ENCODE data around the gene GRWD1. TPM values are rescaled to one million over a fixed set of nuclear protein-coding genes. Genes with fewer than 3 reads are reported as not detected.

GRWD1 gene
- total and polyA plus RNA-seq, 2 of the 13 experiments (the other 11 are each of a cell fraction or from before 2014, with no cell fraction given) = 10.8 to 46.6 TPM

DNA sequence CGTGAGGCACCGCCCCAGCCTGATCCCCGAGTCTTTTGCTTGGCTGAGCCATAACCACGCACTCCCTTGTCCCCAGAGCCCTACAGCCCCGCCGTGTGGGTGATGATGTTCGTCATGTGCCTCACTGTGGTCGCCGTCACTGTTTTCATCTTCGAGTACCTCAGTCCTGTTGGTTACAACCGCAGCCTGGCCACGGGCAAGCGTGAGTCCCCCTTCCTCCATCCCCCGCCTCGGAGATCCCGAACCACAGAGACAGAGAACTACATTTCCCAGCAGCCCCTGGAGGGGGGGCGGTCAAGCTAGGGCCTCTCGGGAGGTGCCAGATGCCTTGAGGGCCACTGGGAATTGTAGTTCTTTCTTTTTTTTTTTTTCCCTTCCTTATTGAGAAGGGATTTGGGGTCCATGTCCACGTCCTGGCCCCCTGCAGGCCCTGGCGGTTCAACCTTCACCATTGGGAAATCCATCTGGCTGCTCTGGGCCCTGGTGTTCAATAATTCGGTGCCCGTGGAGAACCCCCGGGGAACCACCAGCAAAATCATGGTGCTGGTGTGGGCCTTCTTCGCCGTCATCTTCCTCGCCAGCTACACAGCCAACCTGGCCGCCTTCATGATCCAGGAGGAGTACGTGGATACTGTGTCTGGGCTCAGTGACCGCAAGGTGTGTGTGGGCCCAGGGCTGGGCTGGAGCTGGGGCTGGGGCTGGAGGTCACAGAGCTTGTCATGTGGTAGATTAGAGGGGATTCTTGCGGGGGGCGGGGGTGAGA is 26.4 kb upstream of the GRWD1 start (continued):
- TF ChIP-seq MTF2 (CRISPR knock-in tag; IDR thresholded peaks at IDR 0.05; ENCODE audit: borderline replicate concordance) (no peak), ZNF530 (CRISPR knock-in tag; IDR thresholded peaks at IDR 0.05; ENCODE audit: low read depth) (no peak)

DNA sequence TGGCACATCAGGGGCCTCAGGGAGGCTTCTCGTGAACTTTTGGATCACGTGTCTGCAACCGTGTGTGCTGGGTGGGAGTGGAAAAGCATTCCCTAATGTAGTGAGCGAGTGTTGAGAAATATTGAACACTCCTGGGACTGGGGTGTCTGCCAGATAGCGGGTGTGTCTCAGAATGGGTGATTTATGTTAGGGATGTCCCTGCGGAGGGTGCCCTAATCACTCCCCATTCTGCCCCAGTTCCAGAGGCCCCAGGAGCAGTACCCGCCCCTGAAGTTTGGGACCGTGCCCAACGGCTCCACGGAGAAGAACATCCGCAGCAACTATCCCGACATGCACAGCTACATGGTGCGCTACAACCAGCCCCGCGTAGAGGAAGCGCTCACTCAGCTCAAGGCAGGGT is 24.2 kb upstream of the GRWD1 start:
- intact Hi-C loops (cut with micrococcal nuclease; ENCODE audit: unreplicated experiment) = no loop called here
- CTCF ChIA-PET (ENCODE audit: low intra/inter-chr PET ratio, low total read pairs) = no interaction called here
- WGBS (ENCODE audit: low lambda C conversion rate) = 62% methylated on average over 3 of the region's 16 CpGs
- BruUV-seq (replicated peaks) = no TSS peak
- no peaks in the 10 kb centered on the region for H3K27me3 ChIP-seq (ENCODE audit: control insufficient read depth in 1 of 2, insufficient read depth in 2 of 2, low read length in 2 of 2)
- H2AFZ ChIP-seq (ENCODE audit: low read length) = no peak overlapping the region
- H3K79me2 ChIP-seq (ENCODE audit: insufficient read depth, low read length) = no peaks in the 10 kb centered on the region
- H3K9ac ChIP-seq (ENCODE audit: insufficient read depth, low read depth, low read length) = no peak overlapping the region
- ATAC-seq = no peak
- peaks cover 31% of the 10 kb centered on the region for H3K4me1 ChIP-seq (ENCODE audit: insufficient read depth, low read length)
- no peaks in the 10 kb centered on the region for H4K20me1 ChIP-seq (ENCODE audit: insufficient read depth, low read length)
- DNase-seq (ENCODE audit: low spot score) = no peak
- POLR2A ChIA-PET = no interaction called here
- no peak overlapping the region for H3K4me2 ChIP-seq (ENCODE audit: low read depth, low read length)
- no peak overlapping the region for H3K4me3 ChIP-seq (replicated peaks in 1 of 3; ENCODE audit: insufficient read depth in 1 of 3, low read depth in 2 of 3, low read length in 3 of 3)
- H3K9me3 ChIP-seq (ENCODE audit: low read length) = no peaks in the 10 kb centered on the region
- in situ Hi-C loops (cut with HindIII; ENCODE audit: extremely low pct_ligation_motif_present, low pct_unique_long_range_greater_than_20kb) = no loop called here
- no peak for TF ChIP-seq ZNF274 (CRISPR knock-in tag; IDR thresholded peaks at IDR 0.05)
- TF ChIP-seq, protein P1, sequence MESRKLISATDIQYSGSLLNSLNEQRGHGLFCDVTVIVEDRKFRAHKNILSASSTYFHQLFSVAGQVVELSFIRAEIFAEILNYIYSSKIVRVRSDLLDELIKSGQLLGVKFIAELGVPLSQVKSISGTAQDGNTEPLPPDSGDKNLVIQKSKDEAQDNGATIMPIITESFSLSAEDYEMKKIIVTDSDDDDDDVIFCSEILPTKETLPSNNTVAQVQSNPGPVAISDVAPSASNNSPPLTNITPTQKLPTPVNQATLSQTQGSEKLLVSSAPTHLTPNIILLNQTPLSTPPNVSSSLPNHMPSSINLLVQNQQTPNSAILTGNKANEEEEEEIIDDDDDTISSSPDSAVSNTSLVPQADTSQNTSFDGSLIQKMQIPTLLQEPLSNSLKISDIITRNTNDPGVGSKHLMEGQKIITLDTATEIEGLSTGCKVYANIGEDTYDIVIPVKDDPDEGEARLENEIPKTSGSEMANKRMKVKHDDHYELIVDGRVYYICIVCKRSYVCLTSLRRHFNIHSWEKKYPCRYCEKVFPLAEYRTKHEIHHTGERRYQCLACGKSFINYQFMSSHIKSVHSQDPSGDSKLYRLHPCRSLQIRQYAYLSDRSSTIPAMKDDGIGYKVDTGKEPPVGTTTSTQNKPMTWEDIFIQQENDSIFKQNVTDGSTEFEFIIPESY (CRISPR knock-in tag; IDR thresholded peaks at IDR 0.05) = 0 out of 2 replicates have a peak, but pooled peaks have one; percentile 17
- H3K36me3 ChIP-seq (replicated peaks in 1 of 2; ENCODE audit: control insufficient read depth in 1 of 2, insufficient read depth in 2 of 2, low read length in 2 of 2) = no peaks in the 10 kb centered on the region
- FAIRE-seq = no peak
- H3K27ac ChIP-seq (ENCODE audit: extremely low read length, insufficient read depth, low read length) = no peak overlapping the region

Data from HepG2 (cell line).